ENCODE measurements around the gene RTL9. TPM values are rescaled to one million over a fixed set of nuclear protein-coding genes. Genes with fewer than 3 reads are reported as not detected.
"Not testable (repeated sequence)": the region's sequence is repeated elsewhere in the genome, so short reads cannot be mapped to it uniquely, and the experiment has no call there.

Gene RTL9
- total RNA-seq, 1 donor from 2014 or later, result not detected

- no peak for DNase-seq (ENCODE audit: low read depth, low spot score)
These were observed 45.7 kb downstream of the RTL9 start for GRCh38 chrX:110404376-110404775.

- DNase-seq (ENCODE audit: low read depth, low spot score), result not testable (repeated sequence)
These were observed 47.6 kb downstream of the RTL9 start for GRCh38 chrX:110406250-110406649.

GRCh38 chrX:110406822-110407221 is 48.2 kb downstream of the RTL9 start:
- no peak for DNase-seq (ENCODE audit: low read depth, low spot score)

GRCh38 chrX:110407910-110408545 is 49.4 kb downstream of the RTL9 start:
- DNase-seq (ENCODE audit: low read depth, low spot score), result no peak

Other genes starting within 250 kb of the RTL9 start
- gene AMMECR1, start 40.8 kb upstream of the RTL9 start, total RNA-seq, result 5.3 and 8.1 TPM in 2 replicates